Measurements from ENCODE around the gene MEIG1.
"Not testable (repeated sequence)": the region's sequence is repeated elsewhere in the genome, so short reads cannot be mapped to it uniquely, and the experiment has no call there.

- not testable (repeated sequence) for TF ChIP-seq CTCF (conservative IDR thresholded peaks at IDR 0.05 in 1 of 2, IDR thresholded peaks at IDR 0.05 in 1 of 2; ENCODE audit: extremely low read depth in 1 of 2, insufficient read depth in 1 of 2, low read depth in 1 of 2, low read length in 2 of 2); EZH2 (IDR thresholded peaks at IDR 0.05; ENCODE audit: borderline replicate concordance, low read length)
Observed at GRCh38 chr10:14942950-14943338, 16.2 kb upstream of the MEIG1 start.
